ENCODE measurements around the gene DLGAP4. TPM values are rescaled to one million over a fixed set of nuclear protein-coding genes. Genes with fewer than 3 reads are reported as not detected.

Gene DLGAP4
- total RNA-seq, 2 donors from 2014 or later, result 62.9 to 78.2 TPM

DNA sequence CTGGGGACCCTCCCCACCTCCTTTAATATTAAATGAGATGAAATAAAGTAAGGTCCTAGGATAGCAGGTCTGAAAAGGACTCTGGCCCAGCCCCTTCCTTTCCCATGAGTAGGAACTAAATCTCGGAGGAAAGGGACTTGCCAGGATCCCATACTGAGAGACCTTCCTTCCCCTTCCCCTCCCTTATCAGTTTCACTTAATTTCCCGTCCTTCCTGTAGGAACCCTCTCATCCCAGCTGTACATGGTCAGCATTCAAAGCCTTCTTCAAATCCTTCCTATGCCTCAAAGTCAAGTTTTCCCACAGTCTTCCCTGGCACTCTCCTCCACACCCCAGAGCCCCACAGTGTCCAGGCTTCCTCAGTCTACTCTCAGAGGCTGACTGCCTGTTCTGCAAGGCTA lies 163.8 kb downstream of the DLGAP4 start:
- 74 to 86% methylated on average over 2 of the region's 2 CpGs for WGBS, 2 experiments (ENCODE audit: insufficient coverage in 1 of 2, insufficient read length in 1 of 2)
- no peak overlapping the region for H3K4me3 Mint-ChIP-seq
- peak overlapping the region; percentile 15 for H3K27ac Mint-ChIP-seq

DNA sequence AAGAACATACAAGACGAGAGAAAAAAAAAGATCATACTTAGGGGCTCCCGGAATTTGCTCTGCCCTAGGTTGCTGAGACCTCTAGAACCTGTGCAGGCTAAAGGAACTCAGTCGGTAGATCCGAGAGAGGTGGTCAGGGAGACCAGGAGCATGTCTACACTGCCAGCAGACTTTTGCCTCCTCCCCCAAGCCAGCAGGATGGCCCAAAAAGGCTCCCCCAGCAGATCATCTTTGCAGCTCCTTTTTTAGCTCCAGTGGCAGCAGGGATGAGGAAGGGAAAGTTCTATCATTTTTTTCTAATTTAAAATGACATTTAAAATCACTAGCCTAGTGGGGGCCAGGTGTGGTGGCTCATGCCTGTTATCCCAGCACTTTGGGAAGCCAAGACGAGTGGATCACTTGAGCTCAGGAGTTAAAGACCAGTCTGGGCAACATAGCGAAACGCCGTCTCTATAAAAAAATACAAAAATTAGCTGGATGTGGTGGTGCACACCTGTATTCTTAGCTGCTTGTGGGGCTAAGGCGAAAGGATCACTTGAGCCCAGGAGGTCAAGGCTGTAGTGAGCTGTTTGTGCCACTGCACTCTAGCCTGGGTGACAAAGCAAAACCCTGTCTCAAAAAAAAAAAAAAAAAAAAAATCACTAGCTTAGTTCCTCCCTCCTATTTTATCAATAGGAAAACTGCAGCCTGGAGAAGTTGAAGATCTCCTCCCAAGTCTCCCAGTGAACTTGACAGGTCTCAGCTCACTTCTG lies 165.9 kb downstream of the DLGAP4 start:
- Histone ChIP-seq H3K9ac (ENCODE audit: extremely low read depth, low read length, poor library complexity, severe bottlenecking) (no peak overlapping the region), H3K27me3 (ENCODE audit: control insufficient read depth, insufficient read depth, low read length, poor library complexity, severe bottlenecking) (no peaks in the 10 kb centered on the region), H3K9me3 (ENCODE audit: control insufficient read depth, low read length) (no peaks in the 10 kb centered on the region), H3K4me3 (ENCODE audit: low read length) (no peak overlapping the region), H3K27ac (ENCODE audit: low read depth, low read length) (no peak overlapping the region), H3K36me3 (ENCODE audit: control insufficient read depth, insufficient read depth, low read length) (peaks cover 32% of the 10 kb centered on the region), H3K4me1 (ENCODE audit: control insufficient read depth, insufficient read depth, low read length) (peaks cover 18% of the 10 kb centered on the region)
- Mint-ChIP-seq H3K9me3 (no peaks in the 10 kb centered on the region), H3K27me3 (ENCODE audit: insufficient read depth) (no peaks in the 10 kb centered on the region), H3K4me3 (no peak overlapping the region), H3K36me3 (ENCODE audit: low read depth) (peaks cover 13% of the 10 kb centered on the region), H3K4me1 (peaks cover 27% of the 10 kb centered on the region), H3K27ac (peak overlapping the region; percentile 77)
- no peak for DNase-seq
- 90 to 94% methylated on average over 9 of the region's 9 CpGs for WGBS, 2 experiments (ENCODE audit: insufficient coverage in 1 of 2, insufficient read length in 1 of 2)
- TF ChIP-seq, protein P1, sequence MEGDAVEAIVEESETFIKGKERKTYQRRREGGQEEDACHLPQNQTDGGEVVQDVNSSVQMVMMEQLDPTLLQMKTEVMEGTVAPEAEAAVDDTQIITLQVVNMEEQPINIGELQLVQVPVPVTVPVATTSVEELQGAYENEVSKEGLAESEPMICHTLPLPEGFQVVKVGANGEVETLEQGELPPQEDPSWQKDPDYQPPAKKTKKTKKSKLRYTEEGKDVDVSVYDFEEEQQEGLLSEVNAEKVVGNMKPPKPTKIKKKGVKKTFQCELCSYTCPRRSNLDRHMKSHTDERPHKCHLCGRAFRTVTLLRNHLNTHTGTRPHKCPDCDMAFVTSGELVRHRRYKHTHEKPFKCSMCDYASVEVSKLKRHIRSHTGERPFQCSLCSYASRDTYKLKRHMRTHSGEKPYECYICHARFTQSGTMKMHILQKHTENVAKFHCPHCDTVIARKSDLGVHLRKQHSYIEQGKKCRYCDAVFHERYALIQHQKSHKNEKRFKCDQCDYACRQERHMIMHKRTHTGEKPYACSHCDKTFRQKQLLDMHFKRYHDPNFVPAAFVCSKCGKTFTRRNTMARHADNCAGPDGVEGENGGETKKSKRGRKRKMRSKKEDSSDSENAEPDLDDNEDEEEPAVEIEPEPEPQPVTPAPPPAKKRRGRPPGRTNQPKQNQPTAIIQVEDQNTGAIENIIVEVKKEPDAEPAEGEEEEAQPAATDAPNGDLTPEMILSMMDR (conservative IDR thresholded peaks at IDR 0.05), result no peak

More for the DNA sequence above, 163.8 kb downstream of the DLGAP4 start:
- Mint-ChIP-seq H3K9me3 (no peaks in the 10 kb centered on the region), H3K36me3 (ENCODE audit: low read depth) (peaks cover 18% of the 10 kb centered on the region), H3K27me3 (ENCODE audit: insufficient read depth) (no peaks in the 10 kb centered on the region), H3K4me1 (peaks cover 42% of the 10 kb centered on the region)
- no peaks in the 10 kb centered on the region for H3K9me3 ChIP-seq (ENCODE audit: control insufficient read depth, low read length)
- no peaks in the 10 kb centered on the region for H3K27me3 ChIP-seq (ENCODE audit: control insufficient read depth, insufficient read depth, low read length, poor library complexity, severe bottlenecking)
- H3K4me1 ChIP-seq (ENCODE audit: control insufficient read depth, insufficient read depth, low read length), result peaks cover 31% of the 10 kb centered on the region
- TF ChIP-seq, protein P1 (conservative IDR thresholded peaks at IDR 0.05), result no peak
- DNase-seq, result no peak
- H3K36me3 ChIP-seq (ENCODE audit: control insufficient read depth, insufficient read depth, low read length), result peaks cover 44% of the 10 kb centered on the region
- no peak overlapping the region for H3K9ac ChIP-seq (ENCODE audit: extremely low read depth, low read length, poor library complexity, severe bottlenecking)
- no peak overlapping the region for H3K27ac ChIP-seq (ENCODE audit: low read depth, low read length)
- no peak overlapping the region for H3K4me3 ChIP-seq (ENCODE audit: low read length)

DNA sequence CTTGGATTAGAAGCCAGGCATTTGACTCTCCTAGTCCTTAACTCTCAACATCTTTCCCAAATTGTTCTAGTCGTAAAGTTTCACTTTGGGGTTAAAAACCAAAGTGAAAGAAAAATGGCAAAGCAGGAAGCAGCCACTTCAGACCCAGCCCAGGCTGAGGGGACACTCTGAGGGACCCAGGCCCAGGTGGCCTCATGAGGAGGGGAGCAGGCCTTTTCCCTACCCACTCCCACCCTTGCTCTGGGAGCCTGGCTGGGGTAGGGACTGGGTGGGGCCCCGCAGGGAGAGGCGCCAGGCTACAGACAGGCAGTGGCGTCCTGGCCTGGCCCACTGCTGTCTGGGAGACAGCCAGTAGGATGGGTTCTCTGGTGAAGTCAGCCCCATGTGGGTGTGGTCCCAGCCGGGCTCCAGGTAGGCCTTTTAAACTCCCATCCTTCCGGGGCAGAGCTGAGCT lies 166.5 kb downstream of the DLGAP4 start:
- H3K4me3 ChIP-seq (ENCODE audit: low read length), result no peak overlapping the region
- Mint-ChIP-seq H3K36me3 (ENCODE audit: low read depth) (peaks cover 10% of the 10 kb centered on the region), H3K4me1 (peaks cover 24% of the 10 kb centered on the region), H3K4me3 (no peak overlapping the region), H3K27ac (peak overlapping the region; percentile 77), H3K9me3 (no peaks in the 10 kb centered on the region), H3K27me3 (ENCODE audit: insufficient read depth) (no peaks in the 10 kb centered on the region)
- peaks cover 18% of the 10 kb centered on the region for H3K4me1 ChIP-seq (ENCODE audit: control insufficient read depth, insufficient read depth, low read length)
- DNase-seq, result peak; percentile 93
- no peak overlapping the region for H3K9ac ChIP-seq (ENCODE audit: extremely low read depth, low read length, poor library complexity, severe bottlenecking)
- TF ChIP-seq, protein P1 (conservative IDR thresholded peaks at IDR 0.05), result no peak
- no peak overlapping the region for H3K27ac ChIP-seq (ENCODE audit: low read depth, low read length)
- no peaks in the 10 kb centered on the region for H3K9me3 ChIP-seq (ENCODE audit: control insufficient read depth, low read length)
- H3K27me3 ChIP-seq (ENCODE audit: control insufficient read depth, insufficient read depth, low read length, poor library complexity, severe bottlenecking), result no peaks in the 10 kb centered on the region
- H3K36me3 ChIP-seq (ENCODE audit: control insufficient read depth, insufficient read depth, low read length), result peaks cover 32% of the 10 kb centered on the region
- 59 to 67% methylated on average over 3 to 6 of the region's 6 CpGs for WGBS, 2 experiments (ENCODE audit: insufficient coverage in 1 of 2, insufficient read length in 1 of 2)

All from endodermal cell (in vitro differentiated cells).